Kidney (tissue), 14 donors: ENCODE data around the gene SMS. TPM values are rescaled to one million over a fixed set of nuclear protein-coding genes. Genes with fewer than 3 reads are reported as not detected.
"Not testable (repeated sequence)": the region's sequence is repeated elsewhere in the genome, so short reads cannot be mapped to it uniquely, and the experiment has no call there.

Experiments
- DNase-seq, 5 donors: peaks; one replicate each; pipeline ENCODE4 v3.0.0-alpha.2; 2013 to 2020
- FAIRE-seq: peaks from 2 replicates; lab custom pipeline; 2012; peaks lifted over from hg19 to GRCh38; lab: Jason Lieb, UNC
- H3K27ac ChIP-seq, 2 donors: one replicate each; pipeline ENCODE4 v1.7.0; 2013; ENCODE audit warnings: low read depth in 2 of 2, low read length in 2 of 2, inconsistent platforms in 1 of 2
- H3K27me3 ChIP-seq: one replicate; pipeline ENCODE4 v1.7.1; 2013; ENCODE audit warnings: low read length, inconsistent platforms; ENCODE audit not compliant: control insufficient read depth, insufficient read depth
- H3K36me3 ChIP-seq, 3 donors: one replicate each; pipeline versions ENCODE4 v1.7.0 to v1.7.1; 2013; ENCODE audit warnings: low read length in 3 of 3, control low read depth in 1 of 3, inconsistent platforms in 1 of 3; ENCODE audit not compliant: insufficient read depth in 3 of 3, control insufficient read depth in 2 of 3
- H3K4me1 ChIP-seq, 3 donors: one replicate each; pipeline versions ENCODE4 v1.7.0 to v1.7.1; 2013; ENCODE audit warnings: low read length in 3 of 3, inconsistent platforms in 1 of 3, low read depth in 1 of 3; ENCODE audit not compliant: control insufficient read depth in 2 of 3, insufficient read depth in 2 of 3
- H3K4me3 ChIP-seq, 3 donors: one replicate each; pipeline versions ENCODE4 v1.7.0 to v1.8.1; 2013; ENCODE audit warnings: low read length in 3 of 3, control low read depth in 1 of 3, inconsistent platforms in 1 of 3
- H3K9ac ChIP-seq, 3 donors: one replicate each; pipeline versions ENCODE4 v1.7.0 to v1.7.1; 2013; ENCODE audit warnings: low read length in 3 of 3, control low read depth in 1 of 3, inconsistent platforms in 1 of 3
- H3K9me3 ChIP-seq, 3 donors: one replicate each; pipeline versions ENCODE4 v1.7.0 to v1.7.1; 2013; ENCODE audit warnings: low read length in 3 of 3, control low read depth in 1 of 3, inconsistent platforms in 1 of 3; ENCODE audit not compliant: control insufficient read depth in 2 of 3, insufficient read depth in 1 of 3
- CTCF ChIP-seq: IDR thresholded peaks from 3 replicates; pipeline ENCODE4 v1.5.1; 2012; ENCODE audit warnings: mild to moderate bottlenecking, moderate library complexity, borderline replicate concordance; ENCODE audit not compliant: insufficient read depth; ENCODE audit errors: extremely low read depth
- intact Hi-C: fragments of 100-400 bp; cut with DNase I; formaldehyde crosslinking; loops from one replicate; pipeline ENCODE4 v1.11.1; 2022
- polyA plus RNA-seq: library from polyadenylated mRNA; stranded (reverse); fragments of 350-450 nt; fragmentation: Illumina TruSeq; extraction: RNeasy Lipid Tissue Mini Kit (QIAGEN cat#74804); gene quantifications from one replicate; pipeline ENCODE4 v1.2.3, GENCODE V29; 2014; ENCODE audit warnings: low read depth, low replicate concordance; ENCODE audit not compliant: insufficient read depth
- total RNA-seq: library from RNA; stranded (reverse); fragmentation: NEBNext Ultra II Directional; extraction: Animal tissue kit (Norgen Biotek cat#: 25700); gene quantifications from one replicate; pipeline ENCODE4 v1.2.1, GENCODE V29; 2021
- donor health status: control.
- donor health status: control.
- donor health status: control.
- donor health status: control.
- donor health status: control.
- donor health status: DM: yes; HTN: yes; CAD: no.
- donor health status: Normal renal cell carcinoma (clear cell type).

The SMS gene
- total and polyA plus RNA-seq, 2 donors from 2014 or later: 73.6 to 147 TPM

GRCh38 chrX:21948897-21949578 lies 8.5 kb downstream of the SMS start:
- intact Hi-C loops: no loop called here
- DNase-seq (no peak), FAIRE-seq (no peak)
- Histone ChIP-seq H3K9ac (no peak overlapping the region), H3K4me3 (no peak overlapping the region), H3K9me3 (no peaks in the 10 kb centered on the region), H3K36me3 (no peaks in the 10 kb centered on the region), H3K4me1 (peaks cover 3 to 10% (median 8%) of the 10 kb centered on the region in 3 donors), H3K27ac (peak overlapping the region in 1 of 2 donors; percentile 2), H3K27me3 (no peaks in the 10 kb centered on the region)
- no peak for TF ChIP-seq CTCF

- no peak overlapping the region for H3K9ac ChIP-seq
- FAIRE-seq (no peak), DNase-seq (no peak)
- intact Hi-C loops: no loop called here
- H3K9me3 ChIP-seq: no peaks in the 10 kb centered on the region
- H3K27ac ChIP-seq: no peak overlapping the region
- TF ChIP-seq CTCF: no peak
- H3K4me1 ChIP-seq: peaks cover 3 to 10% (median 8%) of the 10 kb centered on the region in 3 donors
- H3K4me3 ChIP-seq: no peak overlapping the region
- H3K27me3 ChIP-seq: no peaks in the 10 kb centered on the region
- H3K36me3 ChIP-seq: no peaks in the 10 kb centered on the region
Observed at GRCh38 chrX:21949689-21950088, 9.2 kb downstream of the SMS start.

GRCh38 chrX:21950557-21950956 lies 10.0 kb downstream of the SMS start:
- FAIRE-seq, intact Hi-C loops, H3K9me3 ChIP-seq, H3K27ac ChIP-seq, H3K4me1 ChIP-seq, H3K9ac ChIP-seq, H3K27me3 ChIP-seq, DNase-seq, H3K36me3 ChIP-seq, H3K4me3 ChIP-seq: not testable (repeated sequence)

DNA sequence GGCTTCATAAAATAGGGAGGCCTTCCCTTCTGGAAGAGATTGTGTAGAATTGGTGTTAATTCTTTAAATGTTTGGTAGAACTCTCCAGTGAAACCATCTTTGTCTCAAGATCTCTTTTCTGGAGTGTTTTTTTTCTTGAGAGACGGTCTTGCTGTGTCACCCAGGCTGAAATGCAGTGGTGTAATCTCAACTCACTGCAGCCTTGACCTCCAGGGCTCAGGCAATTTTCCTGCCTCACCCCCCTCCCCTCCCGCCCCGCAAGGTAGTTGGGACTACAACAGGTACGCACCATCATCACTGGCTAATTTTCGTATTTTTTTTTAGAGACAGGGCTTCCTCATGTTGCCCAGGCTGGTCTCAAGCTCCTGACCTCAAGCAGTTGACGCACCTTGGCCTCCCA lies 12.1 kb downstream of the SMS start:
- peak overlapping the region in 1 of 2 donors; percentile 14 for H3K27ac ChIP-seq
- no peaks in the 10 kb centered on the region for H3K36me3 ChIP-seq
- peaks cover 0 to 3% (median 0%) of the 10 kb centered on the region in 3 donors for H3K4me1 ChIP-seq
- H3K9ac ChIP-seq: no peak overlapping the region
- H3K27me3 ChIP-seq: no peaks in the 10 kb centered on the region
- DNase-seq (no peak), FAIRE-seq (no peak)
- H3K9me3 ChIP-seq: no peaks in the 10 kb centered on the region
- H3K4me3 ChIP-seq: no peak overlapping the region
- no peak for TF ChIP-seq CTCF
- intact Hi-C loops: no loop called here

DNA sequence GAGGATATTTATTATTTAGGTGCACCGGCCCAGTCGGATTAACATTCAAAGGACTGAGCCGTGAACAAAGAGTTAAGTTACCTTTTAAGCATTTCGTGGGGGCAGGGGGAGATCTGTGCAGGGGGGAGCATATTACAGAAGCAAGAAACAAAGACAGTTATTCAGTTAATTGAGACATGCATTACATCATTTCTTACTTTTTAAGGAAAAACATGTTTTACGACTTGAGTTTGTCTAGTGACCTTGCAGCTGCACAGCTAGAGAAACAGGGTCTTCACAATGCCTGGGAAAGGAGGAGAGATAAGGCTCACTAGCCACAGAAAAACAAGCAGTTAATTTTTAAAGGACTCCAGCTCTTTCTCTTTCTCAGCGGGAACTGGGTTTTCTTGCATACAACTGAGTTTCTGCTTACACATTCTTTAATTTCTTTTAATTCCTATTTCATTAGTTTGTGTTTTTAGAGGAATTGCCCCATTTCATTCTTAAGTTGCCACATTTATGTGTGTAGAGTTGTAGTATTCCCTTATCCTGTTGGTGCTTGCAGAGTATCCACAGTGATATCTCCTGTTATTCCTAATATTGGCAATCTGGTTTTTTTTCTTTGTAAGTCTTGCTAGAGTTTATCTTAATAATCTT lies 12.8 kb downstream of the SMS start:
- peak in 2 of 5 donors; percentile 28 to 31 for DNase-seq
- FAIRE-seq, H3K9ac ChIP-seq, H3K9me3 ChIP-seq, H3K36me3 ChIP-seq, H3K4me3 ChIP-seq, H3K27me3 ChIP-seq, intact Hi-C loops, H3K4me1 ChIP-seq: not testable (repeated sequence)
- H3K27ac ChIP-seq: peak overlapping the region in 1 of 2 donors; percentile 14
